ENCODE results near the gene AFAP1L2.

Gene AFAP1L2

GRCh38 chr10:114343623-114344505, 60.4 kb downstream of the AFAP1L2 start:
- H3K4me3 ChIP-seq (ENCODE audit: control insufficient read depth, low read depth, low read length): no peak overlapping the region
- no peak for TF ChIP-seq CTCF (conservative IDR thresholded peaks at IDR 0.05; ENCODE audit: control insufficient read depth, insufficient read depth, low read depth, low read length)
- no peak for DNase-seq (ENCODE audit: low read depth)

- no peak for TF ChIP-seq CTCF (conservative IDR thresholded peaks at IDR 0.05; ENCODE audit: control insufficient read depth, insufficient read depth, low read depth, low read length)
- H3K4me3 ChIP-seq (ENCODE audit: control insufficient read depth, low read depth, low read length): no peak overlapping the region
- DNase-seq (ENCODE audit: low read depth): no peak
These were observed 61.3 kb downstream of the AFAP1L2 start for GRCh38 chr10:114342976-114343375.

GRCh38 chr10:114340816-114341215, 63.5 kb downstream of the AFAP1L2 start:
- TF ChIP-seq CTCF (conservative IDR thresholded peaks at IDR 0.05; ENCODE audit: control insufficient read depth, insufficient read depth, low read depth, low read length): no peak
- DNase-seq (ENCODE audit: low read depth): no peak
- no peak overlapping the region for H3K4me3 ChIP-seq (ENCODE audit: control insufficient read depth, low read depth, low read length)

- no peak for DNase-seq (ENCODE audit: low read depth)
- no peak overlapping the region for H3K4me3 ChIP-seq (ENCODE audit: control insufficient read depth, low read depth, low read length)
- TF ChIP-seq CTCF (conservative IDR thresholded peaks at IDR 0.05; ENCODE audit: control insufficient read depth, insufficient read depth, low read depth, low read length): no peak
These were observed 66.5 kb downstream of the AFAP1L2 start for GRCh38 chr10:114337510-114338462.

- DNase-seq (ENCODE audit: low read depth): no peak
- no peak overlapping the region for H3K4me3 ChIP-seq (ENCODE audit: control insufficient read depth, low read depth, low read length)
- no peak for TF ChIP-seq CTCF (conservative IDR thresholded peaks at IDR 0.05; ENCODE audit: control insufficient read depth, insufficient read depth, low read depth, low read length)
These were observed 67.3 kb downstream of the AFAP1L2 start for GRCh38 chr10:114336823-114337509.

GRCh38 chr10:114335614-114336013, 68.7 kb downstream of the AFAP1L2 start:
- H3K4me3 ChIP-seq (ENCODE audit: control insufficient read depth, low read depth, low read length): no peak overlapping the region
- no peak for TF ChIP-seq CTCF (conservative IDR thresholded peaks at IDR 0.05; ENCODE audit: control insufficient read depth, insufficient read depth, low read depth, low read length)
- DNase-seq (ENCODE audit: low read depth): no peak
